HEK293 (cell line): ENCODE results near the gene VIPR2.

Experiments
- CTCF ChIA-PET: fragments of 350-600 bp; formaldehyde crosslinking; extraction: SDS; loops from one replicate; lab custom pipeline; 2021; ENCODE audit warnings: antibody characterized with exemption; lab: Yijun Ruan, JAX
- POLR2A ChIA-PET: fragments of 300-600 bp; formaldehyde crosslinking; extraction: SDS; loops from one replicate; lab custom pipeline; 2020; ENCODE audit warnings: antibody characterized with exemption, inconsistent platforms; lab: Yijun Ruan, JAX
- H3K27ac ChIP-seq: fragments of 200-500 bp; sonication (Bioruptor generic); 2 replicates; pipeline ENCODE4 v1.5.1; 2014; ENCODE audit warnings: low read depth, low read length, control low read depth, inconsistent platforms; ENCODE audit errors: extremely low read depth
- H3K36me3 ChIP-seq, 2 experiments: fragments of 200-500 bp in 1 of 2; sonication (Bioruptor generic) in 1 of 2; 1 replicate in 1 of 2; 2 replicates in 1 of 2; pipeline ENCODE4 v1.5.1; 2014 to 2017; ENCODE audit warnings: inconsistent platforms in 2 of 2, low read length in 2 of 2; ENCODE audit not compliant: control insufficient read depth in 2 of 2, insufficient read depth in 1 of 2
- H3K4me1 ChIP-seq: fragments of 200-500 bp; sonication (Bioruptor generic); 2 replicates; pipeline ENCODE4 v1.5.1; 2014; ENCODE audit warnings: mild to moderate bottlenecking, low read length, inconsistent platforms; ENCODE audit not compliant: control insufficient read depth, insufficient read depth
- H3K4me3 ChIP-seq: 2 replicates; pipeline ENCODE4 v1.5.1; 2011; ENCODE audit warnings: low read depth, mild to moderate bottlenecking, control low read depth, low read length, moderate library complexity
- H3K9me3 ChIP-seq: fragments of 200-500 bp; sonication (Bioruptor generic); 2 replicates; pipeline ENCODE4 v1.5.1; 2014; ENCODE audit warnings: low read depth, low read length, inconsistent platforms; ENCODE audit not compliant: control insufficient read depth, insufficient read depth
- BCL11B ChIP-seq: fragments of 450-650 bp; formaldehyde crosslinking; IDR thresholded peaks from 2 replicates; pipeline ENCODE4 v1.5.1; 2016; ENCODE audit warnings: low read depth, missing biosample characterization, missing genetic modification characterization
- KLF16 ChIP-seq: fragments of 450-650 bp; formaldehyde crosslinking; IDR thresholded peaks from 2 replicates; pipeline ENCODE4 v1.5.1; 2017; ENCODE audit warnings: missing biosample characterization, missing genetic modification characterization
- KLF8 ChIP-seq: fragments of 450-650 bp; formaldehyde crosslinking; IDR thresholded peaks from 2 replicates; pipeline ENCODE4 v1.5.1; 2016; ENCODE audit warnings: missing biosample characterization, missing genetic modification characterization
- SETDB1 ChIP-seq: IDR thresholded peaks from one replicate; pipeline ENCODE4 v1.6.1; 2017; ENCODE audit warnings: mild to moderate bottlenecking, low read length, moderate library complexity, mixed read lengths; ENCODE audit not compliant: insufficient read length
- SP3 ChIP-seq: fragments of 450-650 bp; formaldehyde crosslinking; IDR thresholded peaks from 2 replicates; pipeline ENCODE4 v1.5.1; 2016; ENCODE audit warnings: missing biosample characterization, missing genetic modification characterization
- WT1 ChIP-seq: fragments of 450-650 bp; formaldehyde crosslinking; IDR thresholded peaks from 2 replicates; pipeline ENCODE4 v1.5.1; 2016; ENCODE audit warnings: missing biosample characterization, missing genetic modification characterization
- YY1 ChIP-seq: fragments of 450-650 bp; formaldehyde crosslinking; IDR thresholded peaks from 2 replicates; pipeline ENCODE4 v1.5.1; 2018; ENCODE audit warnings: missing biosample characterization, missing genetic modification characterization
- ZFHX2 ChIP-seq: fragments of 450-650 bp; formaldehyde crosslinking; conservative IDR thresholded peaks from 2 replicates; pipeline ENCODE4 v1.5.1; 2016; ENCODE audit warnings: missing biosample characterization, missing genetic modification characterization
- ZFP3 ChIP-seq: fragments of 450-650 bp; formaldehyde crosslinking; IDR thresholded peaks from 2 replicates; pipeline ENCODE4 v1.5.1; 2016; ENCODE audit warnings: low read depth, missing biosample characterization, missing genetic modification characterization
- ZFP37 ChIP-seq: fragments of 450-650 bp; formaldehyde crosslinking; IDR thresholded peaks from 2 replicates; pipeline ENCODE4 v1.5.1; 2016; ENCODE audit warnings: missing biosample characterization, missing genetic modification characterization
- ZNF174 ChIP-seq: fragments of 450-650 bp; formaldehyde crosslinking; IDR thresholded peaks from 2 replicates; pipeline ENCODE4 v1.5.0; 2017; ENCODE audit warnings: missing biosample characterization, mild to moderate bottlenecking, missing genetic modification characterization
- ZNF214 ChIP-seq: fragments of 450-650 bp; formaldehyde crosslinking; IDR thresholded peaks from 2 replicates; pipeline ENCODE4 v1.5.1; 2017; ENCODE audit warnings: missing biosample characterization, mild to moderate bottlenecking, missing genetic modification characterization, borderline replicate concordance
- ZNF366 ChIP-seq: fragments of 450-650 bp; formaldehyde crosslinking; conservative IDR thresholded peaks from 2 replicates; pipeline ENCODE4 v1.5.1; 2016; ENCODE audit warnings: missing biosample characterization, missing genetic modification characterization
- ZNF416 ChIP-seq: fragments of 450-650 bp; formaldehyde crosslinking; IDR thresholded peaks from 2 replicates; pipeline ENCODE4 v1.5.1; 2016; ENCODE audit warnings: missing biosample characterization, missing genetic modification characterization
- ZNF555 ChIP-seq: fragments of 450-650 bp; formaldehyde crosslinking; conservative IDR thresholded peaks from 2 replicates; pipeline ENCODE4 v1.5.1; 2017; ENCODE audit warnings: missing biosample characterization, mild to moderate bottlenecking, missing genetic modification characterization, inconsistent platforms
- ZNF600 ChIP-seq: fragments of 450-650 bp; formaldehyde crosslinking; IDR thresholded peaks from 2 replicates; pipeline ENCODE4 v1.5.1; 2016; ENCODE audit warnings: missing biosample characterization, missing genetic modification characterization
- ZNF629 ChIP-seq: fragments of 450-650 bp; formaldehyde crosslinking; IDR thresholded peaks from 2 replicates; pipeline ENCODE4 v1.5.1; 2017; ENCODE audit warnings: missing biosample characterization, missing genetic modification characterization
- ZNF658 ChIP-seq: fragments of 450-650 bp; formaldehyde crosslinking; IDR thresholded peaks from 2 replicates; pipeline ENCODE4; 2016; ENCODE audit warnings: missing biosample characterization, missing genetic modification characterization
- ZNF747 ChIP-seq: fragments of 450-650 bp; formaldehyde crosslinking; IDR thresholded peaks from 2 replicates; pipeline ENCODE4 v1.5.1; 2016; ENCODE audit warnings: missing biosample characterization, missing genetic modification characterization
- ZSCAN23 ChIP-seq: fragments of 450-650 bp; formaldehyde crosslinking; IDR thresholded peaks from 2 replicates; pipeline ENCODE4 v1.5.1; 2016; ENCODE audit warnings: missing biosample characterization, missing genetic modification characterization
- TF ChIP-seq, protein P1 (sequence below): fragments of 450-650 bp; formaldehyde crosslinking; IDR thresholded peaks from 2 replicates; pipeline ENCODE4 v1.5.1; 2016; ENCODE audit warnings: missing biosample characterization, missing genetic modification characterization
- TF ChIP-seq, protein P2 (sequence below): fragments of 450-650 bp; IDR thresholded peaks from 2 replicates; pipeline ENCODE4 v1.5.1; 2018; ENCODE audit warnings: missing biosample characterization, missing genetic modification characterization
- TF ChIP-seq, protein P3 (sequence below): fragments of 450-650 bp; formaldehyde crosslinking; IDR thresholded peaks from 2 replicates; pipeline ENCODE4 v1.5.1; 2017; ENCODE audit warnings: missing biosample characterization, missing genetic modification characterization

Gene VIPR2

DNA sequence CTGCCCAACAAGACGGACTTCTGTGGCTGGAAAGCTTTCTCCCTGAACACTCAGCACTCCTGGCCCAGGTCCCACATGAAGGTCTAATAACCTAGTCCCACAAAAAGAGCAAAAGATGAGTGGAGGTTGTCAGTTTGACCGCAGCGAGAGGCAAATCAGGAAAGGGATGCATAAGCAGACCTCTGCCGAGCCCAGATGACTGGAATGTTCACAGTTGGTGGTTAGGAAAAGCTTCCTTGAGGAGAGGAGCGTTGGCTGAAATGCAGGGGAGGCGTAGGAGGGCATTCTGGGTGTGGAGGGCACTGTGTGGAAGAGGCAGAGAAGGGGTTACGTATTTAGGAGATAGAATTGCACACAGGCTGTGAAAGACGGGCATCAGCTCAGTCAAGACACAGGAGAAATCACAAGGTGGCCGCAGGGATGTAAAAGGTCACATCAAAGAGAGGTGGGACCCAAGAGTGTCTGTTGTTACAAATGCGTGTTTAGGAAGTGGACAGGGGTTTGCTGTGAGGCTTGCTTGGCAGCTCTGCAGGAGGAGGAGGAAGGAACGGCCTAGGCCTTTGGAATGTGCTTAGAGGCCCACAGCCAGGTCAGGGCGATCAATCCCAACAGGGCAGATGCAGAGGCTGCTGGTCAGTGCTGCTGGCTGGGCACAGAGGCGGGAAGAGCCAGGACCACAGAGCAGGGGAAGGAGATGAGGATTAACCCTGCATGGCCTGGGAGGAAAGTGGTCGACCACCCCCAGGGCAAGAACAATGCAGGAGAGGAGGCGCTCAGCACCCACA lies 133.5 kb downstream of the VIPR2 start:
- H3K36me3 ChIP-seq, result no peaks in the 10 kb centered on the region
- TF ChIP-seq ZNF600 (tag by site-specific recombination) (no peak), BCL11B (tag by site-specific recombination) (no peak), ZFHX2 (tag by site-specific recombination) (0 out of 2 replicates have a peak, but pooled peaks have one; percentile 20), SETDB1 (no peak), WT1 (tag by site-specific recombination) (no peak)
- TF ChIP-seq, protein P1, sequence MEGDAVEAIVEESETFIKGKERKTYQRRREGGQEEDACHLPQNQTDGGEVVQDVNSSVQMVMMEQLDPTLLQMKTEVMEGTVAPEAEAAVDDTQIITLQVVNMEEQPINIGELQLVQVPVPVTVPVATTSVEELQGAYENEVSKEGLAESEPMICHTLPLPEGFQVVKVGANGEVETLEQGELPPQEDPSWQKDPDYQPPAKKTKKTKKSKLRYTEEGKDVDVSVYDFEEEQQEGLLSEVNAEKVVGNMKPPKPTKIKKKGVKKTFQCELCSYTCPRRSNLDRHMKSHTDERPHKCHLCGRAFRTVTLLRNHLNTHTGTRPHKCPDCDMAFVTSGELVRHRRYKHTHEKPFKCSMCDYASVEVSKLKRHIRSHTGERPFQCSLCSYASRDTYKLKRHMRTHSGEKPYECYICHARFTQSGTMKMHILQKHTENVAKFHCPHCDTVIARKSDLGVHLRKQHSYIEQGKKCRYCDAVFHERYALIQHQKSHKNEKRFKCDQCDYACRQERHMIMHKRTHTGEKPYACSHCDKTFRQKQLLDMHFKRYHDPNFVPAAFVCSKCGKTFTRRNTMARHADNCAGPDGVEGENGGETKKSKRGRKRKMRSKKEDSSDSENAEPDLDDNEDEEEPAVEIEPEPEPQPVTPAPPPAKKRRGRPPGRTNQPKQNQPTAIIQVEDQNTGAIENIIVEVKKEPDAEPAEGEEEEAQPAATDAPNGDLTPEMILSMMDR (tag by site-specific recombination), result no peak
- TF ChIP-seq, all 188 proteins: peak for 1
- no peak overlapping the region for H3K27ac ChIP-seq
- ChIA-PET CTCF (no interaction called here), POLR2A (no interaction called here)
- no peaks in the 10 kb centered on the region for H3K9me3 ChIP-seq
- H3K4me1 ChIP-seq, result no peaks in the 10 kb centered on the region
- H3K4me3 ChIP-seq, result no peak overlapping the region

DNA sequence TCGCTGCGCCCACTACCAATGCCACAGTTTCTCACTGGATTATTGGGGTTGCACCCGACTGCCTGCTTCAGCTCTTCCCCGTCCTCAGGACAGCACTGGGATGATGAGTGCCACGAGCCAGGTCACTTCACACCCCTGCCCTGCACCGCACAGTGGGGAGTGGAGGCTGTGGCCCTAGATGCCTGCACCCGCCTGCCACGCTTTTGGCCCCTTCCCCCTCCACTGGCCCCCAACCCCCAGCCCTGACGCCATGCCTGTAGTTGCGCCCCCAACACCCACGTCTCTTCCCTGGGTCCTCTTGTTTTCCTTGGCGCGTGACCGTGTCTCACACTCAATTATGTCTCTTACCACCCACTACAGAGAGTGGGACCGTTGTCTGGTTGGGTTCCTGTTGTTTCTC lies 134.3 kb downstream of the VIPR2 start:
- Histone ChIP-seq H3K36me3 (no peaks in the 10 kb centered on the region), H3K4me1 (no peaks in the 10 kb centered on the region), H3K27ac (no peak overlapping the region)

DNA sequence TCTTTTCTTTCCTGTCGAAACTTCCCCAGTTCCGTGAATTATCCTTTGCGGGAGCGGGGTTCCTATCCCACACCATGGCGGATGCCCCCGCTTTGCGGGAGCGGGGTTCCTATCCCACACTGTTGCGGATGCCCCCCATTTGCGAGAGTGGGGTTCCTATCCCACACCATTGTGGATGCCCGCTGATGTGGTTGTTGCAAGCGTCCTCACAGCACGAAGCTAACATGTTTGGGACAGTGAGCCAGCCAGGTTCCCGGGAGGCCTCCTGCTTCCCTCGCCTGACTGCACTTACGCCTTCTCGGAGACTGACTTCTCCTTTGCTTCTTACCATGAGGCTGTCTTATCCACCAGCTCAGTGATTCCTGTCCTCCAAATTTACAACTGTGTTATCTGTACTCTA lies 134.7 kb downstream of the VIPR2 start:
- Histone ChIP-seq H3K4me3 (no peak overlapping the region), H3K27ac (no peak overlapping the region), H3K36me3 (no peaks in the 10 kb centered on the region), H3K9me3 (no peaks in the 10 kb centered on the region), H3K4me1 (no peaks in the 10 kb centered on the region)
- POLR2A ChIA-PET, result no interaction called here
- TF ChIP-seq KLF16 (tag by site-specific recombination) (no peak), ZNF555 (tag by site-specific recombination) (no peak), YY1 (no peak), ZNF174 (tag by site-specific recombination) (no peak), SP3 (tag by site-specific recombination) (no peak), ZSCAN23 (no peak), ZNF416 (no peak)
- TF ChIP-seq, protein P2, sequence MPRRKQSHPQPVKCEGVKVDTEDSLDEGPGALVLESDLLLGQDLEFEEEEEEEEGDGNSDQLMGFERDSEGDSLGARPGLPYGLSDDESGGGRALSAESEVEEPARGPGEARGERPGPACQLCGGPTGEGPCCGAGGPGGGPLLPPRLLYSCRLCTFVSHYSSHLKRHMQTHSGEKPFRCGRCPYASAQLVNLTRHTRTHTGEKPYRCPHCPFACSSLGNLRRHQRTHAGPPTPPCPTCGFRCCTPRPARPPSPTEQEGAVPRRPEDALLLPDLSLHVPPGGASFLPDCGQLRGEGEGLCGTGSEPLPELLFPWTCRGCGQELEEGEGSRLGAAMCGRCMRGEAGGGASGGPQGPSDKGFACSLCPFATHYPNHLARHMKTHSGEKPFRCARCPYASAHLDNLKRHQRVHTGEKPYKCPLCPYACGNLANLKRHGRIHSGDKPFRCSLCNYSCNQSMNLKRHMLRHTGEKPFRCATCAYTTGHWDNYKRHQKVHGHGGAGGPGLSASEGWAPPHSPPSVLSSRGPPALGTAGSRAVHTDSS (tag by site-specific recombination), result no peak
- TF ChIP-seq, protein P1 (tag by site-specific recombination), result no peak
- TF ChIP-seq, protein P3, sequence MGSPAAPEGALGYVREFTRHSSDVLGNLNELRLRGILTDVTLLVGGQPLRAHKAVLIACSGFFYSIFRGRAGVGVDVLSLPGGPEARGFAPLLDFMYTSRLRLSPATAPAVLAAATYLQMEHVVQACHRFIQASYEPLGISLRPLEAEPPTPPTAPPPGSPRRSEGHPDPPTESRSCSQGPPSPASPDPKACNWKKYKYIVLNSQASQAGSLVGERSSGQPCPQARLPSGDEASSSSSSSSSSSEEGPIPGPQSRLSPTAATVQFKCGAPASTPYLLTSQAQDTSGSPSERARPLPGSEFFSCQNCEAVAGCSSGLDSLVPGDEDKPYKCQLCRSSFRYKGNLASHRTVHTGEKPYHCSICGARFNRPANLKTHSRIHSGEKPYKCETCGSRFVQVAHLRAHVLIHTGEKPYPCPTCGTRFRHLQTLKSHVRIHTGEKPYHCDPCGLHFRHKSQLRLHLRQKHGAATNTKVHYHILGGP (tag by site-specific recombination), result no peak
- CTCF ChIA-PET, result no interaction called here

More for the DNA sequence above, 134.3 kb downstream of the VIPR2 start:
- H3K4me3 ChIP-seq, result no peak overlapping the region
- TF ChIP-seq KLF8, result no peak
- no peak for TF ChIP-seq ZNF214 (tag by site-specific recombination)
- no peak for TF ChIP-seq ZNF366
- TF ChIP-seq ZNF658 (tag by site-specific recombination), result no peak
- TF ChIP-seq ZFP3 (tag by site-specific recombination), result no peak
- no peak for TF ChIP-seq ZNF600 (tag by site-specific recombination)
- TF ChIP-seq ZNF747 (tag by site-specific recombination), result no peak
- no peak for TF ChIP-seq ZNF629 (tag by site-specific recombination)
- no peak for TF ChIP-seq ZFP37 (tag by site-specific recombination)
- CTCF ChIA-PET, result no interaction called here
- H3K9me3 ChIP-seq, result no peaks in the 10 kb centered on the region
- POLR2A ChIA-PET, result no interaction called here
